Ramos (cell line): ENCODE measurements around the gene CTNNBL1.

Source experiments
- in situ Hi-C: fragments of 300-500 bp; cut with MboI; formaldehyde crosslinking; loops from one replicate; pipeline ENCODE4 v1.14.3; 2022; ENCODE audit warnings: low sequenced_read_pairs; ENCODE audit not compliant: unreplicated experiment

CTNNBL1 gene

GRCh38 chr20:37905671-37906613, 212.1 kb downstream of the CTNNBL1 start:
- in situ Hi-C loops: no loop called here

GRCh38 chr20:37907330-37907676, 213.5 kb downstream of the CTNNBL1 start:
- in situ Hi-C loops: no loop called here

GRCh38 chr20:37907677-37908401, 214.0 kb downstream of the CTNNBL1 start:
- in situ Hi-C loops: no loop called here

- in situ Hi-C loops: no loop called here
These were observed 217.4 kb downstream of the CTNNBL1 start for GRCh38 chr20:37911261-37911660.

GRCh38 chr20:37911838-37912281, 218.0 kb downstream of the CTNNBL1 start:
- in situ Hi-C loops: no loop called here

GRCh38 chr20:37912874-37913273, 219.0 kb downstream of the CTNNBL1 start:
- in situ Hi-C loops: no loop called here

- in situ Hi-C loops: no loop called here
These were observed 219.9 kb downstream of the CTNNBL1 start for GRCh38 chr20:37913567-37914366.

GRCh38 chr20:37914367-37914671, 220.5 kb downstream of the CTNNBL1 start:
- in situ Hi-C loops: no loop called here

GRCh38 chr20:37914672-37915433, 221.0 kb downstream of the CTNNBL1 start:
- in situ Hi-C loops: no loop called here

GRCh38 chr20:37915434-37915787, 221.6 kb downstream of the CTNNBL1 start:
- in situ Hi-C loops: no loop called here

GRCh38 chr20:37915800-37916570, 222.2 kb downstream of the CTNNBL1 start:
- in situ Hi-C loops: no loop called here

- in situ Hi-C loops: no loop called here
These were observed 223.6 kb downstream of the CTNNBL1 start for GRCh38 chr20:37917461-37917860.

- in situ Hi-C loops: no loop called here
These were observed 224.2 kb downstream of the CTNNBL1 start for GRCh38 chr20:37918035-37918434.

GRCh38 chr20:37919389-37920040, 225.7 kb downstream of the CTNNBL1 start:
- in situ Hi-C loops: no loop called here

GRCh38 chr20:37920270-37920669, 226.4 kb downstream of the CTNNBL1 start:
- in situ Hi-C loops: no loop called here

- in situ Hi-C loops: no loop called here
These were observed 227.0 kb downstream of the CTNNBL1 start for GRCh38 chr20:37920679-37921322.

- in situ Hi-C loops: no loop called here
These were observed 227.6 kb downstream of the CTNNBL1 start for GRCh38 chr20:37921341-37921929.
